Measurements from ENCODE around the gene PTPN21.

DNA sequence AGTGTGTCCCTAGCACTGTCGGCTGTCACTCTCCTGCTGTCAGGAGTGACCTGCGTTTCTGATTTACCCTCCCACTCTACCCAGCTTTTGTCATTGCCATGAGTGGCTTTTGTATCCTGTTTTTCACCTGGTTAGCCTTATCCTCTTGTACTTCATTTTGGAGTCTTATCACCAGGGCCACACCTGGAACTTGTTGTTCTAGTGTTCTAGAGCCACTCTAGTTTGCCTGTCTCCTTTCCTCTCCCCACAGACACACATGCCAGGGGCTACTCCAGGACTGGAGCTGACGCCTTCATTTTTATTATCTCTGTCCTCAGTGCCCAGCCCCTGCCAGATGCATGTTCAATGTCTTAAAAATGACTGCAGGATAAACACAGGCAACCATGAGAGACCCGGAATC lies 42.2 kb upstream of the PTPN21 start:
- TF ChIP-seq, protein P1, sequence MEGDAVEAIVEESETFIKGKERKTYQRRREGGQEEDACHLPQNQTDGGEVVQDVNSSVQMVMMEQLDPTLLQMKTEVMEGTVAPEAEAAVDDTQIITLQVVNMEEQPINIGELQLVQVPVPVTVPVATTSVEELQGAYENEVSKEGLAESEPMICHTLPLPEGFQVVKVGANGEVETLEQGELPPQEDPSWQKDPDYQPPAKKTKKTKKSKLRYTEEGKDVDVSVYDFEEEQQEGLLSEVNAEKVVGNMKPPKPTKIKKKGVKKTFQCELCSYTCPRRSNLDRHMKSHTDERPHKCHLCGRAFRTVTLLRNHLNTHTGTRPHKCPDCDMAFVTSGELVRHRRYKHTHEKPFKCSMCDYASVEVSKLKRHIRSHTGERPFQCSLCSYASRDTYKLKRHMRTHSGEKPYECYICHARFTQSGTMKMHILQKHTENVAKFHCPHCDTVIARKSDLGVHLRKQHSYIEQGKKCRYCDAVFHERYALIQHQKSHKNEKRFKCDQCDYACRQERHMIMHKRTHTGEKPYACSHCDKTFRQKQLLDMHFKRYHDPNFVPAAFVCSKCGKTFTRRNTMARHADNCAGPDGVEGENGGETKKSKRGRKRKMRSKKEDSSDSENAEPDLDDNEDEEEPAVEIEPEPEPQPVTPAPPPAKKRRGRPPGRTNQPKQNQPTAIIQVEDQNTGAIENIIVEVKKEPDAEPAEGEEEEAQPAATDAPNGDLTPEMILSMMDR (IDR thresholded peaks at IDR 0.05): no peak
- TF ChIP-seq POLR2A (IDR thresholded peaks at IDR 0.05): no peak
- TF ChIP-seq POLR2AphosphoS5 (IDR thresholded peaks at IDR 0.05): no peak
